T-helper 22 cell (primary cell): Measurements from ENCODE around the gene KIAA0586.

Source experiments
- DNase-seq: peaks from one replicate; pipeline ENCODE4 v3.0.0-alpha.2; 2020; ENCODE audit warnings: low read depth

KIAA0586 gene

DNA sequence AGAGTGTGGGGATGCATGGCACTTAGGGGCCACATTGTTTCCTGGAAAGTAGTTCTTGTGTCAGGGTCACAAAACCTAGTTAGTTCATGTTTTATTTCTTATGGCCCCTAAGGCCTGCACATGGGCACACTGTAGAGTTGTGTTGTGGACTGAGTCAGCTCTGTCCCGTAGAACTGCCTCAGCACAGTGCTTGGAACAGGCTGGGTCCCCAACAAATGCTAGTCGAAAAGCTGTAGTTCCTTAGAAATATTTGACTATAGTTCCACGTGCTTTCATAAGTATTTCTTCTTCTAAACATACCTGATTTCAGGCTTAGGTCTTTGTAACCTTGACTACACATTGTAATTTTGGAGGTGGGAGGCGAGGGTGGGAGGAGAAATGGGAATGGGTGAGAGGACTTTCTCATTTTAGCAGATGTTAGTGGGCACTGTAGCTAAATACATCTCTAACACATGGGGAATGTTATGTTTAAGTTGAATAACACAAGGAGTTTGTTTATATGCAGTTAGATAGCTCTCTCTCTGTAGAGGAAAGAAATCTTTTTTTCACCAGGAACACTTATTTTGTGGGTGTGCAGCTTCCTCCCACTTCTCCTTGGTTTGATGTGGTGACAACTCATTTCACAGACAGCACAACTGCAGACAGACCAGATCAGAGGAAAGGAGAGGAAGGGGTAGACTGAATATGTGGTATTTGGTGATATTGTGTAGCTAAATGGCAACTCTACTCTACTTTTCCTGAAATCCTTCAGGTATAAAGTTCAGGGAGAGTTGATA lies 170.7 kb downstream of the KIAA0586 start:
- no peak for DNase-seq

- no peak for DNase-seq
These were observed 171.4 kb downstream of the KIAA0586 start for GRCh38 chr14:58598804-58599525.

DNA sequence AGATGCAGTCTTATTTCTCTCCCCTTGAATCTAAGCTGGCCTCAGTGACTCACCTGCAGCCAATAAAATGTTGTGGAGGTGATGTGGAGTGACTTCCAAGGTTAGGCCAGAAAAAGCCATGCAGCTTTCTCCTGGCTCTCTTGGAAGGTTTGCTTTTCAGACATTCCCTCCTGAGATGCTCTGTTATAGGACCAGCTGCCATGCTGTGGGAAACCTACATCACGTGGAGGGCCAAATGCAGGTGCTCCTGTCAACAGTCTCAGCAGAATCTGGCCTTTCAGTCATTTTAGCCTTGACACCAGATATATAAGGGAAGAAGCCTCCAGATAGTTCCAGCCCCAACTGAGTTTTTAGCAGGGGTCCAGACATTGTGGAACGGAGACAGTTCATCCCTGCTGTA lies 172.2 kb downstream of the KIAA0586 start:
- no peak for DNase-seq
